A549 (cell line): ENCODE measurements around the gene UNKL. TPM values are rescaled to one million over a fixed set of nuclear protein-coding genes. Genes with fewer than 3 reads are reported as not detected.

Experiments used
- ATAC-seq, 2 experiments: fragments of 200-7000 bp in 1 of 2; fragments of >200 bp in 1 of 2; cut with Nextera tagmentation in 1 of 2; cut with Tn5 transposase in 1 of 2; 3 replicates each; pipeline versions ENCODE4 v1.8.0 to v1.9.1; 2018 to 2020; ENCODE audit warnings: mild to moderate bottlenecking in 1 of 2, moderate library complexity in 1 of 2
- CTCF ChIA-PET: fragments of 300-600 bp; sonication (Branson Sonifier 250); formaldehyde crosslinking; extraction: SDS; loops from one replicate; lab custom pipeline; 2021; ENCODE audit warnings: antibody characterized with exemption, inconsistent platforms; lab: Yijun Ruan, JAX
- POLR2A ChIA-PET: fragments of 350-600 bp; formaldehyde crosslinking; extraction: SDS; loops from one replicate; lab custom pipeline; 2021; ENCODE audit warnings: antibody characterized with exemption, inconsistent platforms; lab: Yijun Ruan, JAX
- DNase-seq, 2 experiments: peaks; one replicate each; pipeline versions ENCODE4 v3.0.0 to v3.0.0-alpha.2; 2011 to 2016; ENCODE audit warnings: low read depth in 1 of 2, low spot score in 1 of 2
- FAIRE-seq: peaks from 2 replicates; lab custom pipeline; 2011; peaks lifted over from hg19 to GRCh38; lab: Jason Lieb, UNC
- H3K27ac ChIP-seq, 2 experiments: fragments of >200 bp; sonication (Bioruptor Twin); formaldehyde crosslinking; 3 replicates each; pipeline ENCODE4 v1.5.1; 2016 to 2017
- H3K4me1 ChIP-seq: fragments of >200 bp; sonication (Bioruptor Twin); formaldehyde crosslinking; 3 replicates; pipeline ENCODE4 v1.6.1; 2016
- H3K4me2 ChIP-seq: fragments of >200 bp; sonication (Bioruptor Twin); formaldehyde crosslinking; 3 replicates; pipeline ENCODE4 v1.6.1; 2016
- H3K4me3 ChIP-seq: fragments of >200 bp; sonication (Bioruptor Twin); formaldehyde crosslinking; 3 replicates; pipeline ENCODE4 v1.5.1; 2016
- H3K9me3 ChIP-seq: fragments of >200 bp; sonication (Bioruptor Twin); formaldehyde crosslinking; 3 replicates; pipeline ENCODE4 v1.6.1; 2016
- CBX2 ChIP-seq: fragments of 200-600 bp; sonication (generic); IDR thresholded peaks from 2 replicates; pipeline ENCODE4 v1.6.1; 2016; ENCODE audit warnings: low read depth, mild to moderate bottlenecking, borderline replicate concordance
- CBX8 ChIP-seq: fragments of 200-600 bp; sonication (generic); IDR thresholded peaks from 2 replicates; pipeline ENCODE4 v1.6.1; 2016
- CHD4 ChIP-seq: fragments of 200-600 bp; sonication (generic); IDR thresholded peaks from 2 replicates; pipeline ENCODE4 v1.6.1; 2016; ENCODE audit warnings: antibody characterized with exemption, mild to moderate bottlenecking, borderline replicate concordance
- EHF ChIP-seq: fragments of 250-450 bp; sonication (Bioruptor Pico); IDR thresholded peaks from 2 replicates; pipeline ENCODE4 v1.5.0; 2020; ENCODE audit warnings: mild to moderate bottlenecking
- EHMT2 ChIP-seq: fragments of 200-600 bp; sonication (generic); IDR thresholded peaks from 2 replicates; pipeline ENCODE4 v1.6.1; 2016; ENCODE audit warnings: antibody characterized with exemption, low read depth, mild to moderate bottlenecking, moderate library complexity
- EP300 ChIP-seq, 2 experiments: fragments of >200 bp; sonication (Bioruptor Twin); formaldehyde crosslinking; IDR thresholded peaks; 2 replicates in 1 of 2; 3 replicates in 1 of 2; pipeline ENCODE4 v1.6.1; 2016 to 2017
- HDAC2 ChIP-seq: fragments of 200-600 bp; sonication (generic); IDR thresholded peaks from 2 replicates; pipeline ENCODE4 v1.6.1; 2016
- HOXA7 ChIP-seq: fragments of 250-450 bp; sonication (Bioruptor Pico); IDR thresholded peaks from 2 replicates; pipeline ENCODE4 v1.5.0; 2020; ENCODE audit warnings: mild to moderate bottlenecking, moderate library complexity
- JUN ChIP-seq, 2 experiments: fragments of >200 bp; sonication (Bioruptor Twin); formaldehyde crosslinking; IDR thresholded peaks; 2 replicates in 1 of 2; 3 replicates in 1 of 2; pipeline ENCODE4 v1.6.1; 2016 to 2017
- JUNB ChIP-seq: fragments of >200 bp; sonication (Bioruptor Twin); formaldehyde crosslinking; IDR thresholded peaks from 2 replicates; pipeline ENCODE4 v1.6.1; 2016
- KDM5A ChIP-seq: fragments of 200-600 bp; sonication (generic); IDR thresholded peaks from 2 replicates; pipeline ENCODE4 v1.6.1; 2016; ENCODE audit warnings: antibody characterized with exemption, mild to moderate bottlenecking
- MAFK ChIP-seq: fragments of 450-650 bp; IDR thresholded peaks from 2 replicates; pipeline ENCODE4 v1.6.1; 2014; ENCODE audit not compliant: partially characterized antibody
- MYC ChIP-seq: IDR thresholded peaks from 2 replicates; pipeline ENCODE4 v1.6.1; 2012; ENCODE audit warnings: mild to moderate bottlenecking, inconsistent platforms, low read length, improper control_type of control experiment, borderline replicate concordance
- NPAS2 ChIP-seq: fragments of 250-450 bp; sonication (Bioruptor Pico); IDR thresholded peaks from 2 replicates; pipeline ENCODE4 v1.8.0; 2022; ENCODE audit warnings: mild to moderate bottlenecking, moderate library complexity, borderline replicate concordance
- RAD21 ChIP-seq, 2 experiments: fragments of >200 bp in 1 of 2; sonication (Bioruptor Twin) in 1 of 2; formaldehyde crosslinking in 1 of 2; IDR thresholded peaks in 1 of 2; conservative IDR thresholded peaks in 1 of 2; 2 replicates in 1 of 2; 3 replicates in 1 of 2; pipeline ENCODE4 v1.6.1; 2012 to 2018; ENCODE audit warnings: inconsistent platforms in 1 of 2
- SREBF2 ChIP-seq: fragments of 450-650 bp; IDR thresholded peaks from 2 replicates; pipeline ENCODE4 v1.6.1; 2014; ENCODE audit warnings: mild to moderate bottlenecking, moderate library complexity
- TFCP2L1 ChIP-seq: fragments of 250-450 bp; sonication (Bioruptor Pico); IDR thresholded peaks from 2 replicates; pipeline ENCODE4 v1.5.0; 2021; ENCODE audit warnings: mild to moderate bottlenecking
- ZSCAN20 ChIP-seq: fragments of 250-450 bp; sonication (Bioruptor Pico); IDR thresholded peaks from 2 replicates; pipeline ENCODE4 v1.8.0; 2022; ENCODE audit warnings: mild to moderate bottlenecking, moderate library complexity
- WGBS: methylation state at CpG from one replicate; pipeline ENCODE4 v1.1.6; 2017; ENCODE audit errors: missing lambda C conversion rate; 5-methylcytosine and 5-hydroxymethylcytosine counted together
- polyA plus RNA-seq, 4 experiments: library from polyadenylated mRNA; depleted of rRNA in 3 of 4; stranded (reverse); fragments of >200 nt; fragmentation: RNase III in 1 of 4; extraction: RNeasy Plus Mini Kit Qiagen cat#74134 plus additional on column Dnase treatment in 1 of 4; gene quantifications; 2 replicates in 3 of 4; 3 replicates in 1 of 4; pipeline ENCODE4 v1.2.3, GENCODE V29; 2011 to 2017
- TF ChIP-seq, protein P1 (sequence below): IDR thresholded peaks from 2 replicates; pipeline ENCODE4 v1.6.1; 2012
- TF ChIP-seq, protein P2 (sequence below): fragments of >200 bp; sonication (Bioruptor Twin); formaldehyde crosslinking; IDR thresholded peaks from 3 replicates; pipeline ENCODE4 v1.6.1; 2016
- TF ChIP-seq, protein P3 (sequence below): fragments of 150-350 bp; IDR thresholded peaks from 2 replicates; pipeline ENCODE4 v1.6.1; 2014; ENCODE audit warnings: low read depth, mild to moderate bottlenecking, low read length
- TF ChIP-seq, protein P4 (sequence below): fragments of >200 bp; sonication (Bioruptor Twin); formaldehyde crosslinking; IDR thresholded peaks from 2 replicates; pipeline ENCODE4 v1.6.1; 2016
- TF ChIP-seq, protein P5 (sequence below): IDR thresholded peaks from 2 replicates; pipeline ENCODE4 v1.6.1; 2012; ENCODE audit warnings: low read depth, borderline replicate concordance
- TF ChIP-seq, protein P6 (sequence below): fragments of 250-450 bp; sonication (Bioruptor Pico); IDR thresholded peaks from 2 replicates; pipeline ENCODE4 v1.5.0; 2021; ENCODE audit warnings: mild to moderate bottlenecking, moderate library complexity, borderline replicate concordance
- TF ChIP-seq, protein P7 (sequence below): fragments of >200 bp; sonication (Bioruptor Twin); formaldehyde crosslinking; IDR thresholded peaks from 3 replicates; pipeline ENCODE4 v1.5.1; 2016

The UNKL gene
- polyA plus RNA-seq, 2 of the 4 experiments (the other 2 are of a cell fraction): 20.7 to 37.6 TPM

DNA sequence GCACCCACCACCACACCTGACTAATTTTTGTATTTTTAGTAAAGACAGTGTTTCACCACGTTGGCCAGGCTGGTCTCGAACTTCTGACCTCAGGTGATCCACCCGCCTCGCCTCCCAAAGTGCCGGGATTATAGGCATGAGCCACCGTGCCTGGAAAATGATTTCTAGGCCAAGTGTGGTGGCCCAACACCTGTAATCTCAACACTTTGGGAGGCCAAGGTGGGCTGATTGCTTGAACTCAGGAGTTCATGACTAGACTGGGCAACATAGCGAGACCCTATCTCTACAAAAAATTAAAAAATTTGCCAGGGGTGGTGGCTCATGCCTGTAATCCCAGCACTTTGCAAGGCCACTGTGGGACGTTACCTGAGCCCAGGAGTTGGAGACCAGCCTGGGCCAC lies 92.1 kb downstream of the UNKL start:
- H3K4me2 ChIP-seq: no peak overlapping the region
- 96% methylated on average over 8 of the region's 8 CpGs for WGBS
- no peaks in the 10 kb centered on the region for H3K4me1 ChIP-seq
- POLR2A ChIA-PET: no interaction called here
- DNase-seq (no peak), FAIRE-seq (no peak), ATAC-seq (no peak)
- no peaks in the 10 kb centered on the region for H3K9me3 ChIP-seq
- no peak overlapping the region for H3K4me3 ChIP-seq
- no peak overlapping the region for H3K27ac ChIP-seq
- CTCF ChIA-PET: interaction anchor here (0.6 to 6.1 kb wide), 2 partner anchors 15 to 971 kb away, joined by 3 to 44 read pairs; no protein-coding TSS in a partner anchor
- TF ChIP-seq JUN (IDR thresholded peaks at IDR 0.05) (no peak), TFCP2L1 (CRISPR knock-in tag) (no peak), EHMT2 (no peak), EHF (CRISPR knock-in tag) (no peak), CHD4 (no peak), HOXA7 (CRISPR knock-in tag) (no peak), KDM5A (no peak), MYC (no peak), ZSCAN20 (CRISPR knock-in tag) (no peak), SREBF2 (no peak), MAFK (no peak), NPAS2 (CRISPR knock-in tag) (no peak), JUNB (no peak), HDAC2 (no peak)
- TF ChIP-seq, protein P1, sequence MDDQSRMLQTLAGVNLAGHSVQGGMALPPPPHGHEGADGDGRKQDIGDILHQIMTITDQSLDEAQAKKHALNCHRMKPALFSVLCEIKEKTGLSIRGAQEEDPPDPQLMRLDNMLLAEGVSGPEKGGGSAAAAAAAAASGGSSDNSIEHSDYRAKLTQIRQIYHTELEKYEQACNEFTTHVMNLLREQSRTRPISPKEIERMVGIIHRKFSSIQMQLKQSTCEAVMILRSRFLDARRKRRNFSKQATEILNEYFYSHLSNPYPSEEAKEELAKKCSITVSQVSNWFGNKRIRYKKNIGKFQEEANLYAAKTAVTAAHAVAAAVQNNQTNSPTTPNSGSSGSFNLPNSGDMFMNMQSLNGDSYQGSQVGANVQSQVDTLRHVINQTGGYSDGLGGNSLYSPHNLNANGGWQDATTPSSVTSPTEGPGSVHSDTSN: no peak
- TF ChIP-seq, protein P2, sequence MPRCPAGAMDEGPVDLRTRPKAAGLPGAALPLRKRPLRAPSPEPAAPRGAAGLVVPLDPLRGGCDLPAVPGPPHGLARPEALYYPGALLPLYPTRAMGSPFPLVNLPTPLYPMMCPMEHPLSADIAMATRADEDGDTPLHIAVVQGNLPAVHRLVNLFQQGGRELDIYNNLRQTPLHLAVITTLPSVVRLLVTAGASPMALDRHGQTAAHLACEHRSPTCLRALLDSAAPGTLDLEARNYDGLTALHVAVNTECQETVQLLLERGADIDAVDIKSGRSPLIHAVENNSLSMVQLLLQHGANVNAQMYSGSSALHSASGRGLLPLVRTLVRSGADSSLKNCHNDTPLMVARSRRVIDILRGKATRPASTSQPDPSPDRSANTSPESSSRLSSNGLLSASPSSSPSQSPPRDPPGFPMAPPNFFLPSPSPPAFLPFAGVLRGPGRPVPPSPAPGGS: no peak
- TF ChIP-seq, protein P3, sequence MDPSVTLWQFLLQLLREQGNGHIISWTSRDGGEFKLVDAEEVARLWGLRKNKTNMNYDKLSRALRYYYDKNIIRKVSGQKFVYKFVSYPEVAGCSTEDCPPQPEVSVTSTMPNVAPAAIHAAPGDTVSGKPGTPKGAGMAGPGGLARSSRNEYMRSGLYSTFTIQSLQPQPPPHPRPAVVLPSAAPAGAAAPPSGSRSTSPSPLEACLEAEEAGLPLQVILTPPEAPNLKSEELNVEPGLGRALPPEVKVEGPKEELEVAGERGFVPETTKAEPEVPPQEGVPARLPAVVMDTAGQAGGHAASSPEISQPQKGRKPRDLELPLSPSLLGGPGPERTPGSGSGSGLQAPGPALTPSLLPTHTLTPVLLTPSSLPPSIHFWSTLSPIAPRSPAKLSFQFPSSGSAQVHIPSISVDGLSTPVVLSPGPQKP: no peak
- TF ChIP-seq, protein P4, sequence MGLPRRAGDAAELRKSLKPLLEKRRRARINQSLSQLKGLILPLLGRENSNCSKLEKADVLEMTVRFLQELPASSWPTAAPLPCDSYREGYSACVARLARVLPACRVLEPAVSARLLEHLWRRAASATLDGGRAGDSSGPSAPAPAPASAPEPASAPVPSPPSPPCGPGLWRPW: no peak
- TF ChIP-seq, protein P5, sequence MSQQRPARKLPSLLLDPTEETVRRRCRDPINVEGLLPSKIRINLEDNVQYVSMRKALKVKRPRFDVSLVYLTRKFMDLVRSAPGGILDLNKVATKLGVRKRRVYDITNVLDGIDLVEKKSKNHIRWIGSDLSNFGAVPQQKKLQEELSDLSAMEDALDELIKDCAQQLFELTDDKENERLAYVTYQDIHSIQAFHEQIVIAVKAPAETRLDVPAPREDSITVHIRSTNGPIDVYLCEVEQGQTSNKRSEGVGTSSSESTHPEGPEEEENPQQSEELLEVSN: no peak
- TF ChIP-seq, protein P6, sequence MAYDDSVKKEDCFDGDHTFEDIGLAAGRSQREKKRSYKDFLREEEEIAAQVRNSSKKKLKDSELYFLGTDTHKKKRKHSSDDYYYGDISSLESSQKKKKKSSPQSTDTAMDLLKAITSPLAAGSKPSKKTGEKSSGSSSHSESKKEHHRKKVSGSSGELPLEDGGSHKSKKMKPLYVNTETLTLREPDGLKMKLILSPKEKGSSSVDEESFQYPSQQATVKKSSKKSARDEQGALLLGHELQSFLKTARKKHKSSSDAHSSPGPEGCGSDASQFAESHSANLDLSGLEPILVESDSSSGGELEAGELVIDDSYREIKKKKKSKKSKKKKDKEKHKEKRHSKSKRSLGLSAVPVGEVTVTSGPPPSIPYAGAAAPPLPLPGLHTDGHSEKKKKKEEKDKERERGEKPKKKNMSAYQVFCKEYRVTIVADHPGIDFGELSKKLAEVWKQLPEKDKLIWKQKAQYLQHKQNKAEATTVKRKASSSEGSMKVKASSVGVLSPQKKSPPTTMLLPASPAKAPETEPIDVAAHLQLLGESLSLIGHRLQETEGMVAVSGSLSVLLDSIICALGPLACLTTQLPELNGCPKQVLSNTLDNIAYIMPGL: no peak

DNA sequence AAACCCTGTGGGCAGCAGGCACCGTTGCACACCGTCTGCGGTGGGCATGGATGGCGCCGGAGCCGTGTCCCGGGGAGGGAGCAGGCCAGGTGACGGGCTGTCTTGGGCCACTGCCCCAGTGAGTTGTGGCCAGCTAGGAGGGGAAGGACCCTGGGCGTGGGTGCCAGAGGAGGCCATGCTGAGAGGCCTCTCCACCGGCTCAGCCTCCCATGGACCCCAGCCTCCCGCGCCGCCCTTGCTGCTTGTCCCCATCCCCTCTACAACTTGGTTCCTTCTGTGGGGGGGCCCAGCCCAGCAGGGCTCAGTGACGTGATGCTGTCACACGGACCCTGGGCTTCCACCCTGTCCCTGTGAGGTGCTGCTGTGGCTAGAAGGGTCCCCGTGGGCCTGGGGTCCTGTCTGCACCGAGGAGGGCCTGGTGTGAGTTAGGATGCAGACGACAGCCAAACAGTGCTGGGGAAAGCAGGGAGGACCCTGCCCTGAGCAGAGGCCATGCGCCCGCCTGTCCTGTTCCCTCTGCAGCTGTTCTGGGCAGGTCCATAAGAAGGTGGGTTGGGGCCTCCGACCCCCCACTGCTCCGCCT lies 93.8 kb downstream of the UNKL start:
- ATAC-seq (no peak), DNase-seq (no peak), FAIRE-seq (no peak)
- 98% methylated on average over 17 of the region's 22 CpGs for WGBS
- no peaks in the 10 kb centered on the region for H3K9me3 ChIP-seq
- ChIA-PET CTCF (interaction anchor here (1.1 kb wide), 1 partner anchor 17 kb away, joined by 3 read pairs; no protein-coding TSS in a partner anchor), POLR2A (no interaction called here)
- no peak overlapping the region for H3K4me2 ChIP-seq
- no peaks in the 10 kb centered on the region for H3K4me1 ChIP-seq
- H3K27ac ChIP-seq: no peak overlapping the region
- H3K4me3 ChIP-seq: no peak overlapping the region
- TF ChIP-seq, protein P7, sequence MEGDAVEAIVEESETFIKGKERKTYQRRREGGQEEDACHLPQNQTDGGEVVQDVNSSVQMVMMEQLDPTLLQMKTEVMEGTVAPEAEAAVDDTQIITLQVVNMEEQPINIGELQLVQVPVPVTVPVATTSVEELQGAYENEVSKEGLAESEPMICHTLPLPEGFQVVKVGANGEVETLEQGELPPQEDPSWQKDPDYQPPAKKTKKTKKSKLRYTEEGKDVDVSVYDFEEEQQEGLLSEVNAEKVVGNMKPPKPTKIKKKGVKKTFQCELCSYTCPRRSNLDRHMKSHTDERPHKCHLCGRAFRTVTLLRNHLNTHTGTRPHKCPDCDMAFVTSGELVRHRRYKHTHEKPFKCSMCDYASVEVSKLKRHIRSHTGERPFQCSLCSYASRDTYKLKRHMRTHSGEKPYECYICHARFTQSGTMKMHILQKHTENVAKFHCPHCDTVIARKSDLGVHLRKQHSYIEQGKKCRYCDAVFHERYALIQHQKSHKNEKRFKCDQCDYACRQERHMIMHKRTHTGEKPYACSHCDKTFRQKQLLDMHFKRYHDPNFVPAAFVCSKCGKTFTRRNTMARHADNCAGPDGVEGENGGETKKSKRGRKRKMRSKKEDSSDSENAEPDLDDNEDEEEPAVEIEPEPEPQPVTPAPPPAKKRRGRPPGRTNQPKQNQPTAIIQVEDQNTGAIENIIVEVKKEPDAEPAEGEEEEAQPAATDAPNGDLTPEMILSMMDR: no peak
- no peak for TF ChIP-seq EHF (CRISPR knock-in tag)
- TF ChIP-seq KDM5A: no peak
- TF ChIP-seq EP300 (IDR thresholded peaks at IDR 0.05): no peak
- no peak for TF ChIP-seq CHD4
- no peak for TF ChIP-seq CBX8
- no peak for TF ChIP-seq CBX2
- TF ChIP-seq RAD21 (conservative IDR thresholded peaks at IDR 0.05 in 1 of 2, IDR thresholded peaks at IDR 0.05 in 1 of 2): no peak
- TF ChIP-seq, protein P2: no peak
- TF ChIP-seq, protein P6: no peak
